HG03520 (cell line): ENCODE measurements around the gene MYH9.

Source experiments
- ATAC-seq: cut with Tn5 transposase; IDR thresholded peaks from one replicate; pipeline ENCODE4 v1.9.1; 2021; ENCODE audit warnings: mild to moderate bottlenecking, moderate library complexity; ENCODE audit not compliant: unreplicated experiment

Gene MYH9

DNA sequence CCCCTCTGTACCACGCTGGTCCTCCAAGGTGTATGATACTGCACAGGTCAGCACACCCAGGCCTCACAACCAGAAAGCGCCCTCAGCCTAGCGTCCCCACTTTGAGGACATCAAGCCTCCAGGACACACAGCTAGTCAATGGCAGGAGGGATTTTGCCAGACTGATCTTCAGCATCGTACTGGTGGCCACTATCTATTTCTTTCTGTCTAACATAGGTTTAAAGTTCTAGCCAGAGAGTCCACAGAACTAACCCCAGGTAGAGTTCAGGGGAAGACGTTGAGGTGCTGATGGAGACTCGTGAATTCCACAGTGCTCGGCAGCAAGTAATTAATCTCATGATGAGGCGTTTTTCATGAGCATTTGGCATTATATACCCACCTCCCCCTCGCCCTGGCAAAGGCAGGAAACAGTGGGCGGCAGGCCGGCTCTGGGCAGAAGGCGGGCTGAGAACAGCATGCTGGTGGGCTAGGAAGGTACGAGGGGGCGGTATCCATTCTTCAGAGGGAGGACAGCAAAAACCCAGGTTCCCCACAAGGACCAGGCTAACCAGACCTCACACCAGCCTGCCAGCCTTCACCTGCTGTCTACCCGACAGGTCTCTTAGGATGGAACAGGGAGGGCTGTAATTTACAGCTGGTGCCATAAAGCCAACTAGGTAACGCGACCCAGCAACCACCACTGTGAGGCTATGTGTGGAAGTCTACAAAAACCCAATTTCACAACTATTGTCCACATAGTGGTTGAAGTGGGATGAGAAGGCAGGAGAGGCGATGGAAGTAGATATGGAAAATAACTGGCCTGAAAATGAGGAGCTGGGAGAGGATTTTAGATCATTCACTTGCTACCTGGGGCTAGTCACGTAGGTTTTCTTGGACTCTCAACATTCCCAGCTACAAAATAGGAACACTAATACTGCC, 18.5 kb downstream of the MYH9 start:
- no peak for ATAC-seq

DNA sequence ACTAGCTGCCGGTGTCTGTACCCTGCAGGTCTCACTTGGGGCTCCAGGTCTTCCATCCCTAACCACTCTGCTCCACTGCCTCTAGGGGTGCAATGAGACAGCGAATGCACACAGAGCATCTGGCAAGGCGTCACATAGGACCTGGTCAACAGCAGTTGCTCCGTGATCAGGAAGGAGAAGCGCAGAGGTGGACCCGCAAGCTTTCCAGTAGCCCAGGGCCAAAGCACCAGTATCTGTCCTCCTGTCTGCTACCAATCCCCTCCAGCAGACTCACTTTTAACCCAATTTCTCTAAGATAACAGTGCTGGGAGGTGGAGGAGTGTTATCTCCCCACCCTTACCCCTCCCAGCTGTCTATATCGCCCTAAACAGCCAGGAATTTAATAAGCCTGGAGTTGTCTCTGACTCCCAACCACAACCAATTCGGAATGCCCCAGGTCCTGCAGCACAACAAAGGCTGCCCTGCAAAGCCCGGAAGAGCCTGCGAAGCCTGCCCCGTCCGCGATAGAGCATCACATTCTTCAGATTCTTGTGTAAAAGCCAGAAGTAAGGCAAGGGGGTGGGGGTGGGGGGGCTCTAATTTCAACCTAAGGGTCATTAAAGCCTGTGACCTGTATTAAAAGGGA, 19.3 kb downstream of the MYH9 start:
- no peak for ATAC-seq

DNA sequence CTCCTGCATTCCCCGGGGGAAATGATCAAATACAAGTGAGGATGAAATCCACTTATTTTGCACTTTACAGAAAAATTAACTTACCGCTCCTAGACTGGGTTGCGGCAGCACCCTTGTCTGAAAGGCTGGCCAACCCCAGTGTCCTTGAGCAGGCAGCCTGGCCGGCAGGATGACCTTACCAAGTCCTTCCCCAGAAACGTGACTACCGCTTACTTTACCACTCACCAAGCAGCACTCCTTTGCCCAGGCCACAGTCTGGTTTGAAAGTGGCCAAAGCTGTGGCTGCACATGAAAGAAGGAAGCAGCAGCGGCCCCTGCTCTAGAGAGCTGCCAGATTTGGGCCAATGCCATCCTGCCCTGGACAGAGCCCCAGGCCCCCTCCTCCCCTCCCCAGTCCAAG, 20.3 kb downstream of the MYH9 start:
- ATAC-seq: no peak

DNA sequence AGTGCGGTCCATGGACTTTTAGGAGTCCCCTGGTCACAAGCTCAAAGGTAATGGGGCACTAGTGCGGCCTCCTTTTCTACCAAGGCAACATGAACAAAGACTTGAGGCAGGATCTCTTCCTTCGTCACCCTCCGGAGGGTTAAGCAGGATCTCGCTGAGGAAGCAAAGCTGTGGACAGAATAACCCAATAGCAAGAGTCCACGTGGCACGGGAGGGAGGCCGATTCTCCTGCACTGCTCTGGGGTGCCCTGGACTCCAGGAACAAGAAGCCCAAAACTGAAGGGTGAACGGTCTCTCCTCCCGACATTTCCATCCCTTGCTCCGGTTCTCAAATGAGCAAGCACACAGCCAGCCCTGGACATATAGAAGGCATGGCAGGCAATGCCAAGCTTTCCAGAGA, 20.7 kb downstream of the MYH9 start:
- ATAC-seq: no peak

DNA sequence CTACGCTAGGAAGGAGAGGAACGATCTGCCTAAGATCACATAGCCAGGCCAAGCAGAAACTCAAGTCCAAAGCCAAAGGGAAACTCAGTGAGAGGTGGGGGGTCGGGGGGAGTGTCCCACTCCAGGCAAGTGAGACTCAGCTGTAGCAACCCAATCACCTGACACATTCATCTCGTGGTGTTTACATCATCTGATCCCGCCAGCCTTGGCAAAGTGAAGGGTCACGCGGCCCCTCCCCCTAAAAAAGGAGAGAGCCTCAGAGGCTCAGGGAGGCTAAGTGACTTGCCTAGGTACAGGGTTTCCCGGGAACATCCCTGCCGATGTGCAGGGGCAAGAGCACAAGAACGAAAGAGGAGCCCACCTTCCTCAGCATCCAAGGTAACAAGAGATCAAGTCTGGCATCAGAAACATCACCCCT, 21.5 kb downstream of the MYH9 start:
- ATAC-seq: no peak

DNA sequence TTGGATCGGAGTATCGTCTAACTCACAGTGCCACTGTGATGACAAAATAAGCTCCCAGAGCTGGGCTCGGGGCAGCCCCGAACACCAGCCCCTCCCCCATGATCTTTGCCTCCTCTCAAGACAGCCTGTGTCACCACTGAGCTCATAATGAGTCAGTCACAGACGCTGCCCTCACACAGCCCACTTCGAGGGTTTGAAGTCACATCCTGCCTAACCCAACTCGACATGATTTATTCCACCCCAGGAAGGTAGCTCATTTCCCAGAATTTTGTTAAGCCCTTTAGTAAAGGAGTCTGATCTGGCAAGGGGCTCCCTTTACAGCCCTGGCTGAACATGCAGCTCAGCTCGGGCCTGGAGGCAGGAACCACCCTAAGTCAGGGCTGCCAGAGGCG, 22.8 kb downstream of the MYH9 start:
- no peak for ATAC-seq

DNA sequence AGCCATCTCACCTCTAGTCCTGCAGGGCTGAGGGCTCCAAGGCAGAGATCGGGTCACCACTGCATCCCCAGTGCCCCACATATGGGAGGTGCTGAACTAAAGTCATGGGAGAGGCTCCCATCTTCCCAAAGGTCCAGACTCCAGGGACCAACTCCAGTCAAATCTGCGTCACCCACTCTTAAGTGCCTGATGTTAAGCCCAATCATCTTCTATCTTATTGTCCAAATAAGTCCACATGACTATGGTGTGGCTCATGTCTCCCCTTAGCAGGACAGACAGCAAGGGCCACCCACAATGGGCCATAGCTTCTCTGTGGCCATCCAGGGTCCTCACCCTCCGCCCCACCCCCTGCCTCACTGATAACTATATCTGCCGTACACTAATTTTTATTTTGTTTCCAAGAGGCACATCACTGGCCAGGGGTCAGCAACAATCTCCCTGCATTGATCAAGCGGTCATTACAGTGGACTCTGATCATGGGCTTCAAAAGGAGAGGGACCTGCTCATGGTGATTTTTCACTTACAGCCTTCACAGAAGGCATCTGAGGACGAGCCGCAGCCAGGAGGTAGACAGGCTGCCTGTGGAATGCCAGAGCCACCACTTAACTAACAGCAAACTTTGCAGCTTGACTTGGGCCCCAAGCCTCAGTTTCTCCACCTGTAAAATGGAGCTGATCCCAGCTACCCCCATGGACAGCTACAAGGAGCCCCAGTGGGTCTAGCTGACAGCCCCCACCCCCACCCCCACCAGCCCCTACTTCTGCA, 23.3 kb downstream of the MYH9 start:
- ATAC-seq: no peak

DNA sequence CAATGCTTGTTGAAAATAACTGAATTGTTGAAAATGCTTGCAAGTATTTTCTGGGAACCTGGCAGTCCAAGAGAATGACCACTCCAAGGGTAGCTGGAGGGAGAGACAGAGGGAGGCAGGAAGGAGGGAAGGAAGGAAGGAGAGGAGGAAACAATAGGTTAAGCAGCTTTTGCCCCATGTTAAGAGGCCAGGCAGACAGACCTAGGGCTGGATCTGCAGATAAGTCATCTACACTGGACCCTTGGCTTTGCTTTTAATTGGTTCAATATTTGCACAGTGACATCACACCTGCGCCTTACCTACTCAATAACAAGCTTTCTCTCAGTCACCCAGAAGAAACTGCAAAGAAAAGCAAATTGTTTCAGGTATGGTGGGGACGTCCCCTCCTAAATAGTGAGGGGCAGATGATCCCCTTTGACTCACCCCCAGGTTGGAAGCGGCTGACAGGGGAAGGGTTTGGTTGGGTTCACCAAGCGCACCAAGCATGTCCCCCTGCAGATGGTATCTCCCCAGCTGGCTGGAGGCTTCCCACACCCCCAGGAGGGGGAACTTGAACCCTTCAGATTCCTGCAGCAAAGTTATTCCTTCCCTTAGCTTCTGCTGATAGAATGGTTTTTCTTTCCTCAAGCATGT, 24.3 kb downstream of the MYH9 start:
- no peak for ATAC-seq

DNA sequence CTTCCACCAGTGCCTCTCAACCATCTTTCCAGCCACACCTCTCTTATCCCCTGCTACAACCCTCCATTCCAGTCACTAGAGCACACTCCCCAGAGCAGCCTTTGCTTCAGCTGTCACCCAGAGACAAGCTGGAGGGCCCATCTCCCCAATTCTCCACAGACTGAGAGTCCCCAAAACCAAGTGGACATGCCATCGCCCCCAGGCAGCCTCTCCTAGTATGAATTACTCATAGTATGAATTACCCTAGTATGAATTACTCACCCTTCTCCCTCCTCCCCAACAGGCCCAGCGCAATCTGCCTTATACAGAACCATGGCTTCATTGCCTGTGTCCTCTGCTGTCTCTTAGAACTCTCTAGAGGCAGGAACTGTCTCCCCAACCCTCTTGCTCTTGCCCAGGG, 24.8 kb downstream of the MYH9 start:
- no peak for ATAC-seq

DNA sequence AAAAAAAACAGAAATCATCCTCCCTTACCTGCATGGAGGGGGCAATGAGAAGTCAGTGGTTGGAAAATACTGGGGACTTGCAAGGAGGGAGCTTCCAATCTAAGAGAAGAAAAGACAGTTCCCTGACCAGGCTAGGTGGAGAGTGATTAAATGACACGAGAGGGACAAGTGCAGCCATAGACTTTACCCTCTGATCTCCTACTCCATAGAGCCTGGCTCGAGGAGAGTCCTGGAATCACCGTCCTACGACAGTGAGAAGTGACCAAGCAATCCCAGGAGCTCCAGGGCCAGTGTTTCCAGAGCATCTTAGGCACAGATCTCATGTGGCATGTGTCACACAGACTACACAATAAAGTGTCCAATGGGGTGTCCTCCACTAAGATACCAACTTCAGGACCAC, 25.7 kb downstream of the MYH9 start:
- ATAC-seq: no peak

DNA sequence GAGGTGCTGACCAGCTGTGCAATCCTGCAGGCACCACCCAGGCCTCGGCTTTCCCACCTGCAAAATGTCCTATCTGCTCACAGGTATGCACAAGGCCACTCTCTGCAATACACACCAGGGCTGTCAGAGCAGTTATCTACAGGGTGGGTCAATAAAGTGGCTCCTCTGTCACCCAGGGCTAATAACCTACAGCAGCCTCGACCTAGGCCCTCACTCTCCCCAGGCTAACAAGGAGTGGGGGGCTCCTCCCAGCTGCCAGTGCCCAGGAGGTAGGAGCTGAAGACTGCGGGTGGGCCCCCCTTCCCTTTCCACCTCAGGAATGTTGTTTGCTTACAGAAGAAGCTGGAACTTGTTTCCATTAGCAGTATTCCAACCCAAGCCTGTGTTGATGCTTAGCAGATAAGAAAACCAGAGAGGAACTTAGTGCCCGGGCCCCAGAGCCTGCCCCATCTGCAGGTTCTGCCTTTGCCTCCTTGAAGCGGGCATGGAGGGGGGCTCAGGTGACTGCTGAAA, 26.8 kb downstream of the MYH9 start:
- ATAC-seq: no peak

DNA sequence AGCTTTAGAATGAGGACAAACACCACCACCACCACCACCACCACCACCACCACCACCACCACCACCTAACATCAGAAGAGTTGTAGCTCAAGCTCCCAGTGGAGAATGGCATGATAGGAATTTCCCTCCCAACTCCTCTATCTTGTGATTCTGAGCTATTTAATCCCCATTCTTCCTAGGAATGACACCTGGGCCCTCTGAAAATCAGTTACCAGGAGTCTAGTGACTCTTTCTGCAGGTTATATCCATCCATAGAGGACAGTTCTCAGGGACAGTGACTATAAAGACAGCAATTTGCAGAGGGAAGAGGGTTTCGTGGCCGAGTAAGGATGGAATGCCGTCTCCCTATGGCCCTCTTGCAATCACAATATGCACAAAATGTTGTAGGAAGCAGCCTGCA, 27.8 kb downstream of the MYH9 start:
- no peak for ATAC-seq

DNA sequence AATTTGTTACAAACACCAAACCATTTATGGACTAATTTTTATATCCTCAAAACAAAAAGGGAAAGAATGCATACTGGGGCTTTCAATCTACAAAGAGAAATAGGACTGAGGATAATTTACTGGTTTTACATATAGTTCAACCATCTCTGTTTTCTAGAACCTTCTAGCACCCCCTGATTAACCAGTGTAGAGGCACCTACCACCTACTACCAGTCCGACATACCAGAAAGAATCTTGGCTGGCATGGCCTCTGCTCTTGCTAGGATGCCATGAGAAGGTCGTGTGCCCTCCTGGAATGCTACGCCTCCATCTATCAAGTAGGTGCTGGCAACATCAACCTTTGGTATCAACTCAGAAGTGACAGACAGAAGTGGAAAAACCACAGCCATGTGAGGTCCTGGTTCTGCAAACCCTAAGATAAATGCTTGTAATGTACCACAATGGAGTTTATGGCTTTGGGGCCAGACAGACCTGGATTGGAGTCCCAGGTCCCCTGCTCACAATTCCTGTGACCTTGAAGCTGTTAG, 28.2 kb downstream of the MYH9 start:
- ATAC-seq: no peak

DNA sequence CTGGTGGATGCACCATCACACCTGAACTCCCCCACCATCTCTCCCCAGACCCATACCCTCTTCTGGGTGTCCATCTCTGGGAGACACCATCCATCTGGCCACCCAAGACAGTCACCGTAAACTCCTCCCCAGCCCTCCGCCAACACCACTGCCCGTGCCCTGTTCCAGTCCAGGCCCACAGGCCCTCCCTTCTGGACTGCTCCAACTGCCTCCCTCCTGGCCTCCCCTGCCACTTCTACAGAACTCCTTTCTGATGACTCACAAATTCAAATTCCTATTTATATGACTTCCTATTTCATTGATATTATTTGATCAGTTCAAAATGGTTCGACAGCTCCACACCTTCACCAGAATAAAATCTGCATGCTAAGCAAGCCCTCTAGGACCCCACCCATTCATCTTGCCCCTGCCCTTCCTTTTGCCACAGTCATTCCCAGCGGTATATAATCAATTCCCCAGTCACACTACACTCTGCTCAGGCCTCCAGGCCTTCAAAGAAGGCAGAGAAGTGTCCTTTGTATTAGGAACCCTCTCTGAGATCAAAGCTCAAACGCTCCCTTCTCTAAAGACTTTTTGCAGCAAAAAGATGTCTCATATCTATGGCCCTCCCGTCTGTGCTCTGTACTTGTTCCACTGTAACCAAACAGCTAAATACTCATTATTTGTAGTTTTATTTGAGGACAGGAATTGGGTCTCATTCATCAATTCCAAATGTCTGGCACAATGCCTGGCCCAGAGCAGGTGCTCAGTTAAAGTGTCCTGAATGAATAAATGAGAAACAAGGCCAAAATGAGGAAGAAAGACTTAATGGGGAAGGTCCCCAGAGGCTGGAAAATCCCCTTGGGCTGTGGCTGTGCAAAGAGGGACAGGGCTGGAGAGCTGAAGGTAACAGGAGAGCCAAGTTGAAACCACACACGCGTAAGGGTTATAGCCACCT, 29.0 kb downstream of the MYH9 start:
- ATAC-seq: no peak

DNA sequence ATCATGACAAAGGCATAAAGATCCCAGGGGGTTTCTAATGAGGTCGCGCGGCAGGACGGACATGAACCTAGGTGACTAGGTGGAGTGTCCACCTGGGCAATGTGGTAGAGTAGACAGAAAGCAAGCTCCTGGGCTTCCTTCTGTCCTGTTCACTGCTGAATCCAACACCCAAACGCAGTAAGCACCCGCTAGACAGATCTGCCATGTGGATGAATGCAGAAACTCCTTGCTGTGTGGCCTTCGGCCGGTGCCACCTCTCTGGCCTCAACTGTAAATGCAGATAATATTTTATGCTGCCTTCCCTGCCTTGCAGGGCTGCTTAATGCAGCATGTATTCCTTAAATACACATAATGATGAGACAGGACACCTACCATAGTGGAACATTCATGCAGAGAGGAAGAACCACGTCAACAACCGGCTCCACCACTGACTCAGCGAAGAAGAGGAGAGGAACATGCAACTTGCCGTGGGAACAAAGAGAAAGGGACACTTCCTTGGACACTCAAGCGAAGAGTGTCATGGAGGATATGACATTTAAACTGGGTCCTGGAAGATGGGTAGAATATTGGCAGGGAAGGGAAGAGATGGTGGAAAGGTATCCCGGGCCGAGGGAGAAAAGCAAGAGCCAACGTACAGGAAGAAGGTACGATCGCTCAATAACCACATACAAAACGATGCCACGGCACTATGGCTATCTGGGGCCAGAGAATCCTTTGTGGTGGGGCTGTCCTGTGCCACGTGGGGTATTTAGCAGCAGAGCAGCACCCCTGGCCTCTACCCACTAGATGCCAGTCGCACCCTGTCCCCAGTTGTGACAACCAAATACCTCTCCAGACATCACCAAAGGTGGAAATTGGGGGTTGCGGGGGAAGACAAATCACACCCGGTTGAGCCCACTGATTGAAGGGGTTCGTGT, 30.8 kb downstream of the MYH9 start:
- ATAC-seq: no peak

DNA sequence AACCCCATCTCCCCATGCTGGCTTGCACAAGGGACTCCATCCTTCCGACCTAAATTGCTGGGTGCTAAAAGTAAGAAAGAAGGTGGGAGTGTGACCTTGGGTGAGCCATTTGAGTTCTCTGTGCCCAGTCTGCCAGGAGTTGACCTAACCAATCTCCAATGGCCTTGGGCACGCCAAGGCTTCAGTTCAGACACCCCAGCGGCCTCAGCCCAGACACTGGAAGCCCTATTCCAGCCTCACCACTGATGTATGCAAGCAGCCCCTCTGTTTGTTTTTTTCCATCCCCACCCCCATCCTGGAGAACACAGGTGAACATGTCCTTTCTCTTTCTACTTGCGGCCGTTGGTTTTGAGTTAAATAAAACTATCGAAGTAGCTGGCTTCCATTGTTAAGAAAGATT, 31.9 kb downstream of the MYH9 start:
- no peak for ATAC-seq

DNA sequence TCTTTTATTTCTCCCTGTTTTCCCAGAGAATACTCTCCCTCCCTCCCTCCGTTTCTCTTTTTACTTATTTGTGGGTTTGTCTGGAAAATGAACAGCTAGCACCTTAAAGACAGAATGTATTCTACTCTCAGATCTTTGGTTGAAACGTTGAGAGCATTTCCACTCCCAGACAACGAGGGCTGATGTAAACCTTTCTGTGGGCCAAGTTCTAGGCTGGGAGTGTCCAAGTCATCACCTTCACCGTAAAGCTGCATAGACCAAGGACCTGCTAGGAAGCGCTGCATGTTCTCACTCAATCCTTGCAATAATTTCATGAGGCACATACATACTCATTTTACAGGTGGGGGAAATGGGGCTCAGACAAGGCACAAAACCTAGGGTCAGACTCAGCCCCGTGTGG, 32.4 kb downstream of the MYH9 start:
- ATAC-seq: no peak

DNA sequence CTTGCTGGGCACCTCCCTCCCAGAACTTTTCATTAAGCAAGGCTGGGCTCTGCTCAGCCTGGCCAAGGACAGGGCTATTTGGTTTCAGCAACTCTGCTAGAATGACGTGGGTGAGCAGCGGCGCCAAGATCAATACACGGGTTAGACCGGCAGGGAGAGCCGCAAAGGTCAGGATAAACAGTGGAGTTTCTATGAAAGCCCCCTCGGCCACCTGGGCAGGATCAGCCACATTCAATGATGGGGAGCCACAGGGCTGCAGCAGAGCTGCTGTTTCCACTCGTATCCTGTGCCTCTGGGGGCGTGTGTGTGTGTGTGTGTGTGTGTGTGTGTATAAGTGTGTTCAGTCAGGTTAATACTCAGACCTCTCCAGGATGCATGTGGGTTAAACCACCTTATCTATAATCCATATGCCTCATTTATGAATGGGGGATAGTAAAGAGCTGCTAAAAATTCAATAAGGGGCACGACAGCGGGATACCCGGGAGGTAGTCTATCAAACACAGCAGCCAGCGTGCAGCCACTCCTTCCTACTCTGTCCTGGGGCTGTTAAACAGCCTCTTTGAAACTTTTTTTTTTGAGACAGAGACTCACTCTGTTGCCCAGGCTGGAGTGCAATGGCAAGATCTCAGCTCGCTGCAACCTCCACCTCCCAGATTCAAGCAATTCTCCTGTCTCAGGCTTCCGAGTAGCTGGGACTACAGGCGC, 34.8 kb downstream of the MYH9 start:
- ATAC-seq: no peak
